ENCODE results near the gene MOV10L1.
"Not testable (repeated sequence)": the region's sequence is repeated elsewhere in the genome, so short reads cannot be mapped to it uniquely, and the experiment has no call there.

The MOV10L1 gene

DNA sequence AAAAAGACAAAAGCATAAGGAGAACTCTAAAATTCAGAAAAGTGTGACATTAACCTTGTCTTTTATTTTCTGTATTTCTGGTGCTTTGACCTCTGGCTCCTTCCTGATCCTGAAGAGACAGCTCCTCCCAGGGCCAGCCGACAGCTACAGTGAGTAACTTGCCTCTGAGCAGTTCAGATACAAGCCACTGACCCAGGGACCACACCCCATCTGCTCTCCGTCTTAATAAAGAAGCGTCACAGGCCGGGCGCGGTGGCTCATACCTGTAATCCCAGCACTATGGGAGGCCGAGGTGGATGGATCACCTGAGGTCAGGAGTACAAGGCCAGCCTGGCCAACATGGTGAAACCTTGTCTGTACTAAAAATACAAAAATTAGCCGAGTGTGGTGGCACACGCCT, 11.0 kb upstream of the MOV10L1 start:
- DNase-seq = no peak

- DNase-seq = no peak
Measured at GRCh38 chr22:50080077-50080465, 9.7 kb upstream of the MOV10L1 start.

DNA sequence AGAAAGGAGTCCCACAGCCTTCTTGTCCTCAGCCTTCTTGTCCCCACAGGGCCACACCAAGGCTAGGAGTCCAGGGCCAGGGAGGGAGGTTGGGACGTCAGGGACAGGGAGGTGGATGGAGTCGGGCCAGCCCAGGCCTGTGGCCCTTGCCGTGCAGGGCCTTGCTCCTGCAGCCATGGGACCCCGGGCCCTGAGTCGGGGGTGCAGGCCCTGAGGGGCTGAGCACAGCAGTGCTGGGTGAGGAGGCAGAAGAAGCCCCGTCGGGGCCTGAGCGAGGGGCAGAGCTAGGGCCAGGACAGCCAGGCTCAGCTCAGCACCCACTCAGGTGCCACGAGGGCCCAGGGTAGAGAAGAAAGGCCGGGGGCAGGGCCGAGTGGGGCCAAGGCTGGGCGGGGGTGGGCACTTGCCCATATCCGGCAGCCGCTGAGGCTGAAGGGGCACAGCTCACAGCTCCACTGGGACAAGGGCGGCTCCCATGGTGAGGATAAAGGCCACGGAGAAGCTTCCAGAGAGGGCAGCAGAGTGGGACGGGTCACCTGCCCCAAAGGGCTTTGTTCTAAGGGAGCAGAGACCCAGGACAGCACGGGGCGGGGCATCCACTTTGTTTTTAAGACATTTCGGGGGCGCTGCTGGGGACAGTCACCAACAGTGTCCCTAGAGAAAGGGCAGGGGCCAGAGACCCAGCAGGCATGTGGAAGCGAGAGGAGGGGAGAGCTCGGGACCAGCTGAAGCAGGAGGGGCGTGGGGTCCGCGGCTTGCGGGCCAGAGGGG, 8.2 kb upstream of the MOV10L1 start:
- DNase-seq = no peak

GRCh38 chr22:50082197-50082715, 7.5 kb upstream of the MOV10L1 start:
- DNase-seq = no peak

DNA sequence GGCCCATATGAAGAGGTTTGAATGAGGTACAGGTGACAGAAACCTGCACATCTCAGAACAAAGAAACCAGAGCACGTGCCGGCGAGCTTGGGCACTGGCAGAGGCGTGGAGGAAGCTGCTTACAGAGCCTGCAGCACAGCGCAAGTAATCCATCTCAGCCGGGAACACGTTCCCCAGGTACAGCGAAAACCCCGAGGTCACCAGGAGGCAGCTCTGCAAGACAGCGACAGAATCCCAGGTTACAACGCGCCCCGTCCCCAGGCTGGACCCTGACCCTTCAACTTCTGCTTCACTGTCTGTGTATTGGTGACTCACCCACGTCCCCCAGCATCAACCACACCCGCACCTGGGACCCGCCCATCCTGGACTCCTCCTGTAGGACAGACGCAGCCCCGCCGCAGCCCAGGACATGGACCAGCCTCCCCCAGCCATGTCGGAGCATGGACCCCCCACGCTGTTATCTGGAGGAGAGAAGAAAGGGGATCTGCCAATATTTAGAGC, 6.8 kb upstream of the MOV10L1 start:
- no peak for DNase-seq

GRCh38 chr22:50083462-50084079, 6.2 kb upstream of the MOV10L1 start:
- no peak for DNase-seq

- DNase-seq = no peak
Measured at GRCh38 chr22:50084080-50084477, 5.7 kb upstream of the MOV10L1 start.

DNA sequence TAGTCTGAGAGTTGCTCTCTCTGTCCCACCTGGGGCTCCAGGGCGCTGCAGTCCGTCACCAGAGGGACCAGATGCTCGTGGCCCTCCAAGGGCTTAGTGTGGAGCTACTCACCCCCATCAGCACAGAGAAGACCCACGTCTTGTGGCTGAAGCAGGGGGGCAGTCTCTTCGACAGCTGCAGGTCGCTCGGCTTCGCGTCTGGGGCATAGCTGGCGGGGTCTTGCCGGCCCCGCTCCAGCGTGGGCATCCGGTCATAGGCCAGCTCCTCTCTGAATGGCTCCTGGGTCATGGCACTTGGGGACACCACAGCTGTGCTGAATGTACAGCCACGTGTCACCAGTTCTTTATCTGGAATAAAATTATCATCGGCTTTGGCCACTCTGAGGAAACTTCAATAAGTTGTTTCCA, 5.2 kb upstream of the MOV10L1 start:
- DNase-seq = no peak

DNA sequence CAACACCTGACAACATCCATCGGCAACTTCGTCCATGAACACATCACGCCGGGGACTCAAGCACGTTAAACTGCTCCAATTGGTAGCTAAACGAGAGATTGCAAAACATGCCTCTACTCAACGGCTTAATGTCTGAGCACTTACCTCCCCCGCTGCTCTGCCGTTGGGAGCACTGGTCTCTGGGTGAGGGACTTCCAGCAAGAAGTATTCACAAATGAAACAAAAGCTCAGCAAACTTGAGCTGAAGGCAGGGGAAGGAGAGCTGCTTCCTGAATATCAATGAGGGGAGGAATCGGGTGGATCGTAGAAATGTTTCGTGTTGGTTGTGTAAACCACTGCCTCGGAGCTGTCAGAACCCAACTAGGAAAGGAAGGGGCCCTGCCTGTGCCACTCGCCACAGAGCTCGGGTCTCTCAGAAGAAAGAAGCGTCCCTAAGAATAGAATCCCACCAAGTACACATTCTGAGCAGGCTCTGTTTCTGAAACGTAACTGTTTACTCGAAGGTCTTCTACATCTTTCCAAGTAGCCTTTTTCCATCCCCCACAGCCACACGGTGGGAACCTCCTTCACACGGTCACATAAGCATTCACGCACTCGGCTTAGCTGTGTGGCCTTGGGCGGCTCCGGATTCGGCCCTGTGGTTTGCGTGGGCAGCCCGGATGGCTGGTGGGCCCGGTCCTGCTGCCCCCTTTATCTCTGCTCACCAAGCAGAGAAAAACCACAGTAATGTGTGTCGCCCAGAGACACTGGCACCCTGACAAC, 4.4 kb upstream of the MOV10L1 start, which contains the start of gene MLC1:
TSS of gene MLC1 (minus strand) at position 216 of the 762 bp plus-strand sequence. CDS start 524 bp downstream, outside the sequence.
- DNase-seq = no peak

DNA sequence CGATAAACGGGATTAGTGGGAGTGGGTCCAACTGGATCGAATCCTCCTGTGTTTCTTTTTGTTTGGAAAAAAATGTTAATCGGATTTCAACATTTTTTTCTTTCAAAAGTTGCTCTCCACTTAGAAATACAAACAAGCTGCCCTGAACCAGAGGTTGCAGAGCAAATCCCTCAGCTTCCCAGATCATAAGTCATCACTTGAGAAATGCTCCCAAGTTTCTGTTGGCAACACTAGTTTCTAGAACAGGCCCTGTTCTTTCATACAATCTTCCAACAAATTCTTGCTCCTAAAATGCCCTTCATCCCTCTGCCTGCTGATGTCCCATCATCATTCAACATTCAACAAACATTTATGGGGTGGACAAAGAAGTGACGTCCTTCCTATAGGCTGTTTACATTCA, 3.3 kb upstream of the MOV10L1 start:
- no peak for DNase-seq

- not testable (repeated sequence) for DNase-seq
Measured at GRCh38 chr22:50086975-50087374, 2.8 kb upstream of the MOV10L1 start.

- no peak for DNase-seq
Measured at GRCh38 chr22:50087646-50088045, 2.2 kb upstream of the MOV10L1 start.

DNA sequence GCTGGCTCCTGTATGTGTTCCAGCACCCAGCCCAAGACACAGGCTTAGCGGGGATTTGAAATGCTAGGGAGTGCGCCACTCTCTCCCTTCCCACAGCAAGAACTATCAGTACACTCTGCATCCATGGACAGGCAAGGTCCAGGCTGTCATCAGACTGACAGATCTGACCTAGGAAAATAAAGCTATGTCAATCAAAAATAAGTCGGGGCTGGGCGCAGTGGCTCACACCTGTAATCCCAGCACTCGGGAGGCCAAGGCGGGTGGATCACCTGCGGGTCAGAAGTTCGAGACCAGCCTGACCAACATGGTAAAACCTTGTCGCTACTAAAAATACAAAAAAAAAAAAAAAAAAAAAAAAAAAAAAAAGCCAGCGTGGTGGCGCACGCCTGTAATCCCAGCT, 1.7 kb upstream of the MOV10L1 start:
- no peak for DNase-seq

GRCh38 chr22:50089231-50089630, 575 bp upstream of the MOV10L1 start:
- no peak for DNase-seq

- DNase-seq = no peak
Measured at GRCh38 chr22:50090412-50090714, 557 bp downstream of the MOV10L1 start.

- no peak for DNase-seq
Measured at GRCh38 chr22:50091092-50091768, 1.4 kb downstream of the MOV10L1 start.

DNA sequence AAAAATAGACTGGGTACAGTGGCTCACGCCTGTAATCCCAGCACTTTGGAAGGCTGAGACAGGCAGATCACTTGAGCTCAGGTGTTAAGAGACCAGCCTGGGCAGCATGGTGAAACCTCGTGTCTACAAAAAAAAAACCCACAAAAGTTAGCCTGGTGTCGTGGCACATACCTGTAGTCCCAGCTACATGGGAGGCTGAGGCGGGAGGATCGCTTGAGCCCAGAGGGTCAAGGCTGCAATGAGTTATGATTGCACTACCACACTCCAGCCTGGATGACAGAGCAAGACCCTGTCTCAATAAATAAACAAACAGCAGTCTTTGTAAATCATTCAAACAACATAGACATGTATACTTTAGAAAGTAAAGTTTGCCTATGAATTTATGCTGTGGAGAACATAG, 2.5 kb downstream of the MOV10L1 start:
- DNase-seq = no peak

GRCh38 chr22:50098052-50098451, 8.2 kb downstream of the MOV10L1 start:
- no peak for DNase-seq

GRCh38 chr22:50101870-50102565, 12.2 kb downstream of the MOV10L1 start:
- DNase-seq = no peak

DNA sequence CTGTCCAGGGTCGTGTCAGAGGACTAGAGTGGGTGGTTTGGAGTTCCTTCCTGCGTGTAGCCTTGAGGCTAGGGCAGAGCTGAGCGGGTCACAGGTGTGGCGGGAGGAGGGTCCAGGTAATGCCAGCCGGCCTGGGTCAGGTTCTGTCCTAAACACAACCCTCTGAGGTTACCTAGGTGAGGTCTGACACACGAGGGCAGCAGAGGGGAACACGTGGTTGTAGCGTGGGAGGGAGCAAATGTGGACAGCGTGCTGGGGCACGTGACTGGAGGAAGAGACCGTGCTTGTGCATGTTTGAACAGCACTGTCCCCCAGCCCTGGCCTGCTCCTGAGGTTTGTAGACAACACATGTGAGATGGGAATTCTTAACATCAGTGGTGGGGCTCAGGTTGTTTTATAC, 13.1 kb downstream of the MOV10L1 start:
- DNase-seq = no peak

DNA sequence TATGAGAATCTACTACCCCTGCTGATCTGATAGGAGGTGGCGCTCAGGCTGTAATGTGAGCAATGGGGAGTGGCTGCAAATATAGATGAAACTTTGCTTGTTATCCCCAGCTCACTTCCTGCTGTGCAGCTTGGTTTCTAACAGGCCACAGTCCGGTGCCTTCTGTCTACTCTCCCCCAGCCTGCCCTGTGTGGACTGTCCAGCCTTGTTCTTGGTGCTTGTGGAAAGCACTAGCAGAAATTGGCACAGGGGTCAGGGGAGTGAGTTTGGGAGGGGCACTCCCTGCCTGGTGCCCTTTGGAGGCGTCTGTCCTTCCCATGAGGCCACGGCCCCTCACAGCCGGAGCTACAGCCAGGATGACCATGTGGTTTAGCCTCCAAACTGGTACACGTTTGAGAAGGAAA, 14.3 kb downstream of the MOV10L1 start:
- DNase-seq = no peak

Measured in cerebellar nuclear complex (tissue), 1 donor.